Prostate gland (tissue), 2 donors: ENCODE data around the gene SPTLC1. TPM values are rescaled to one million over a fixed set of nuclear protein-coding genes. Genes with fewer than 3 reads are reported as not detected.

ENCODE experiments used
- DNase-seq: peaks from one replicate; pipeline ENCODE4 v3.0.0-alpha.2; 2019; ENCODE audit warnings: low spot score
- H3K27ac ChIP-seq, 2 donors: fragments of 200-600 bp; sonication (generic); 2 replicates each; pipeline ENCODE4 v1.5.1; 2017 to 2019
- H3K27me3 ChIP-seq: fragments of 200-600 bp; sonication (generic); replicated peaks from 2 replicates; pipeline ENCODE4 v1.5.1; 2019; ENCODE audit not compliant: insufficient read depth
- H3K36me3 ChIP-seq, 2 donors: fragments of 200-600 bp; sonication (generic); 1 replicate in 1 of 2; 2 replicates in 1 of 2; pipeline versions ENCODE4 v1.5.1 to v1.8.1; 2017 to 2019
- H3K4me1 ChIP-seq: fragments of 200-600 bp; sonication (generic); replicated peaks from 2 replicates; pipeline ENCODE4 v1.5.1; 2019
- H3K4me3 ChIP-seq, 2 donors: fragments of 200-600 bp; sonication (generic); 2 replicates each; pipeline ENCODE4 v1.5.1; 2017 to 2019
- H3K9me3 ChIP-seq: fragments of 200-600 bp; sonication (generic); 2 replicates; pipeline ENCODE4 v1.5.1; 2017
- POLR2A ChIP-seq: fragments of 450-650 bp; IDR thresholded peaks from one replicate; pipeline ENCODE4 v1.6.1; 2016; ENCODE audit warnings: antibody characterized with exemption, mild to moderate bottlenecking
- POLR2AphosphoS5 ChIP-seq: sonication (generic); formaldehyde crosslinking; IDR thresholded peaks from one replicate; pipeline ENCODE4 v1.6.1; 2017; ENCODE audit warnings: antibody characterized with exemption
- WGBS: methylation state at CpG from one replicate; pipeline ENCODE4 v1.1.5; 2018; 5-methylcytosine and 5-hydroxymethylcytosine counted together
- intact Hi-C: fragments of 100-400 bp; cut with DNase I; formaldehyde crosslinking; loops from one replicate; pipeline ENCODE4 v1.14.2; 2022
- total RNA-seq, 2 donors: library from RNA; depleted of rRNA; stranded (reverse); fragments of >200 nt; gene quantifications; one replicate each; pipeline ENCODE4 v1.1.0, GENCODE V29; 2016
- TF ChIP-seq, protein P1 (sequence below), 4 experiments: fragments of 200-600 bp in 2 of 4; fragments of 450-650 bp in 2 of 4; sonication (generic) in 2 of 4; IDR thresholded peaks; 1 replicate in 3 of 4; 2 replicates in 1 of 4; pipeline ENCODE4 v1.5.1; 2016 to 2019; ENCODE audit warnings: antibody characterized with exemption in 4 of 4, mild to moderate bottlenecking in 2 of 4, moderate library complexity in 2 of 4

SPTLC1 gene
- total RNA-seq, 2 donors from 2014 or later: 69.5 to 87.2 TPM

DNA sequence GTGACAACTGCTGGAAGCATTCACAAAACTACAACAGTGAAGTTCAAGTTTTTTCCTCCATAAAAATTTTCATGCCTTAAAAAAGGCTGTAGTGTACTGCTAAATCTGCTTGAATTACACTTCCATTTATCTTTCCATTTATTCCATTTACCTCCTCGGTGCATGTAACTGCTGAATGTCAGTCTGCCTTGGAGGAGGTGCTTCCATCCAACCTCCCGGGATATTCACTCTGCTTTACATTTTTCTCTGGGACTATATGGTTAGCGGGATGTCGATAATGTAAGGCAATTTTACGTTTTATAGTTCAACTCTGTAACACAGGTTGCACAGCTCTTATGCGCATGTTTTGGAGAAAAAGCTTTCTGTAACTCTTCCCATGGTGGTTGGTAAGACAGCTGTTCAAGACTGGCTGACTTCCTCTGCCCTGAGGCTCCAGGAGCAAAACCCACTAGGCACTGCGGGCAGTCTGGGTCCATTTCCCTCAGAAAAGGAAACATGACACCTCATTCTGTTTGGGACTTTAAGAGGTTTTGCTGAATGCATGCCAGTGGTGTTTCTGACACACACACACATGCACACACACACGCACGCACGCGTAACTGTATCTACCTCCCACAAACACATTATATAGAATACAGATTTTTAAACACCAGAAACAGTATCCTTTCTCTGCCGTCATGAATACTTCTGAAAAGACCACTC, 66.1 kb downstream of the SPTLC1 start:
- Histone ChIP-seq H3K36me3 (peaks cover 0 to 6% of the 10 kb centered on the region in 2 donors), H3K27ac (no peak overlapping the region), H3K9me3 (no peaks in the 10 kb centered on the region), H3K4me1 (no peaks in the 10 kb centered on the region), H3K27me3 (no peaks in the 10 kb centered on the region), H3K4me3 (no peak overlapping the region)
- TF ChIP-seq, protein P1, sequence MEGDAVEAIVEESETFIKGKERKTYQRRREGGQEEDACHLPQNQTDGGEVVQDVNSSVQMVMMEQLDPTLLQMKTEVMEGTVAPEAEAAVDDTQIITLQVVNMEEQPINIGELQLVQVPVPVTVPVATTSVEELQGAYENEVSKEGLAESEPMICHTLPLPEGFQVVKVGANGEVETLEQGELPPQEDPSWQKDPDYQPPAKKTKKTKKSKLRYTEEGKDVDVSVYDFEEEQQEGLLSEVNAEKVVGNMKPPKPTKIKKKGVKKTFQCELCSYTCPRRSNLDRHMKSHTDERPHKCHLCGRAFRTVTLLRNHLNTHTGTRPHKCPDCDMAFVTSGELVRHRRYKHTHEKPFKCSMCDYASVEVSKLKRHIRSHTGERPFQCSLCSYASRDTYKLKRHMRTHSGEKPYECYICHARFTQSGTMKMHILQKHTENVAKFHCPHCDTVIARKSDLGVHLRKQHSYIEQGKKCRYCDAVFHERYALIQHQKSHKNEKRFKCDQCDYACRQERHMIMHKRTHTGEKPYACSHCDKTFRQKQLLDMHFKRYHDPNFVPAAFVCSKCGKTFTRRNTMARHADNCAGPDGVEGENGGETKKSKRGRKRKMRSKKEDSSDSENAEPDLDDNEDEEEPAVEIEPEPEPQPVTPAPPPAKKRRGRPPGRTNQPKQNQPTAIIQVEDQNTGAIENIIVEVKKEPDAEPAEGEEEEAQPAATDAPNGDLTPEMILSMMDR (IDR thresholded peaks at IDR 0.05): no peak
- TF ChIP-seq POLR2A: no peak
- no peak for TF ChIP-seq POLR2AphosphoS5
- DNase-seq: no peak
- 81% methylated on average over 12 of the region's 12 CpGs for WGBS
- intact Hi-C loops: no loop called here

DNA sequence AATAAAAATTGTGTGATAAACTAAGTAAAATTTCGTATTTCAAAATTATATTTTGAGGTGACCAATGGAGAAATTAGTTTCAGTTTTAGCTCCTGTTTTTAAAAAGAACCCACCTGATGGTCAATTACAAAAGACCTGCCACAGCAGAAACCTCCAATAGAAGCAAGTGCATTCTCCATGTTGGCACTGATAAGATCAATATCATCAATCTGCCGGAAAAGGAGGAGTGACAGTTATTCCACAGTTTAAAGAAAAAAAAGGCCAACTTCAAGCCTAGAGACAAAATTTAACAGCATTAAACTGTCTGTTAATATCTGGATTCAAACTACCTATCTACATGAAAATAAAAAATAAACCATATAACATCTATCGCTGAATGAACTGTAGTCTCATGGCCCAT, 67.7 kb downstream of the SPTLC1 start:
- intact Hi-C loops: no loop called here
- Histone ChIP-seq H3K9me3 (no peaks in the 10 kb centered on the region), H3K27me3 (no peaks in the 10 kb centered on the region), H3K36me3 (peaks cover 0 to 11% of the 10 kb centered on the region in 2 donors), H3K4me1 (no peaks in the 10 kb centered on the region), H3K27ac (no peak overlapping the region), H3K4me3 (no peak overlapping the region)
- 93% methylated on average over 3 of the region's 3 CpGs for WGBS
- TF ChIP-seq, protein P1 (IDR thresholded peaks at IDR 0.05): no peak
- TF ChIP-seq POLR2A: no peak
- no peak for TF ChIP-seq POLR2AphosphoS5
- no peak for DNase-seq

DNA sequence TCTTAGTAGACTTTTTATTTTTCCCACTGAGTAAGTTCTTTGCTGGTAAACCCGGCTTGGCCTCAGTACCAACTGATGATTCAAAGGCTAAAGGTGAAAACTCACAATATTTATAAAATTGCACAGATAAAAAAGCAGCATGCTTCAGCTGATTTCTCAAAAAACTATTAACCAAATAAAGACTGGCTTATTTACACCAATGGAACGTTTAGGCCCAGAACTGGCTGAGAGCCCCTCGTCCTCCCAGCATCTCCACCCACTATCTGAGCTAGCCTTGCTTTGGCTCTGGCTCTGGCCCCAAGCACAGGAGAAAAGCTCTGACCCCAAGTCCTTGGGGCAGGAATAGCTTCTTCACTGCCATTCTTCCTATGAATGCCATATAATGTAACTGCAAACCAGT, 68.5 kb downstream of the SPTLC1 start:
- no peak overlapping the region for H3K4me3 ChIP-seq
- no peaks in the 10 kb centered on the region for H3K9me3 ChIP-seq
- H3K27ac ChIP-seq: no peak overlapping the region
- H3K36me3 ChIP-seq: peaks cover 0 to 11% of the 10 kb centered on the region in 2 donors
- H3K4me1 ChIP-seq: no peaks in the 10 kb centered on the region
- no peak for DNase-seq
- intact Hi-C loops: no loop called here
- no peaks in the 10 kb centered on the region for H3K27me3 ChIP-seq
- WGBS: 73% methylated on average over 3 of the region's 3 CpGs
- no peak for TF ChIP-seq POLR2A
- TF ChIP-seq POLR2AphosphoS5: no peak
- TF ChIP-seq, protein P1 (IDR thresholded peaks at IDR 0.05): no peak

DNA sequence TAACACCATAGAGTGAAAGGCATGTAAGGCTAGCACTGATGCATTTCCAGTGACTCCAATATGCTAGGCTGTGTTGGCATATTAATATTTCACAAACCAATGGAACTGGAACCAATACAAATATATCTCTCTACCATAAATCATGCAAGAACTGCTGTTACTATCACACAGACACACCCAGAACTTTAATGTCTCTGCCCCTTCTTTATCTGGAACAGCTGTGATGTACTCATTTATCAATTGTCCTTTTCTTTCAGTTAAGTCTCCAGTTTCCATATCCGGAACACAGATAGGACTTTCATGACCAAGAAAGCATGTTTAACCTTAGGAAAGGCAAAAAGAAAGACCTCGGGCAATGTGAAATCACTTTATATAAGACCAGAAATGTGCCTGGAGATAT, 70.3 kb downstream of the SPTLC1 start:
- TF ChIP-seq POLR2AphosphoS5 (no peak), POLR2A (no peak)
- TF ChIP-seq, protein P1 (IDR thresholded peaks at IDR 0.05): no peak
- Histone ChIP-seq H3K4me1 (no peaks in the 10 kb centered on the region), H3K4me3 (no peak overlapping the region), H3K36me3 (peaks cover 0 to 11% of the 10 kb centered on the region in 2 donors), H3K27ac (no peak overlapping the region), H3K9me3 (no peaks in the 10 kb centered on the region), H3K27me3 (no peaks in the 10 kb centered on the region)
- intact Hi-C loops: no loop called here
- WGBS: 95% methylated on average over 2 of the region's 2 CpGs
- no peak for DNase-seq

DNA sequence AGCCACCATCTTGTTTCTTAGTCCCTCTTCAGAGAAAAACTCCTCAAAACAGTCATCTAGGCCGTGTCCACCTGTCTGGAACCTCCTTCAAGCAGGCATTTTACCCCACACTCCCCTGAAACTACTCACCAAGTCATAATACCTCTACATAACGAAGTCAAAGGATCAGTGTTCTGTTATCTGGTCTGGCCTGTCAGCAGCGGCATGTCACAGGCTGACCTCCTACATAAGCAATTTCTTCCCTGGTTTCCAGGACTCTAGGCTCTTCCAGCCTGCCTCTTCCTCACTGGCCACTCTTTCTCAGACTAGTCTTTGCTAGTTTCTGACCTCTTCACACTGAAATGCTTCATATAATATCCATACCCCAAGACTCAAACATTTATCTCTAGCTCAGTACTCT, 72.2 kb downstream of the SPTLC1 start:
- H3K27ac ChIP-seq: no peak overlapping the region
- intact Hi-C loops: no loop called here
- WGBS: 97% methylated on average over 3 of the region's 3 CpGs
- DNase-seq: no peak
- no peaks in the 10 kb centered on the region for H3K4me1 ChIP-seq
- H3K9me3 ChIP-seq: no peaks in the 10 kb centered on the region
- peaks cover 0 to 12% of the 10 kb centered on the region in 2 donors for H3K36me3 ChIP-seq
- H3K4me3 ChIP-seq: no peak overlapping the region
- no peak for TF ChIP-seq POLR2A
- TF ChIP-seq, protein P1 (IDR thresholded peaks at IDR 0.05): no peak
- TF ChIP-seq POLR2AphosphoS5: no peak
- H3K27me3 ChIP-seq: no peaks in the 10 kb centered on the region
